HG03354 (cell line): Measurements from ENCODE around the gene SMG7.

Experiments used
- ATAC-seq: cut with Tn5 transposase; IDR thresholded peaks from one replicate; pipeline ENCODE4 v1.9.1; 2021; ENCODE audit warnings: mild to moderate bottlenecking; ENCODE audit not compliant: unreplicated experiment, poor library complexity, severe bottlenecking

SMG7 gene

GRCh38 chr1:183467687-183468086 lies 4.6 kb upstream of the SMG7 start:
- no peak for ATAC-seq

DNA sequence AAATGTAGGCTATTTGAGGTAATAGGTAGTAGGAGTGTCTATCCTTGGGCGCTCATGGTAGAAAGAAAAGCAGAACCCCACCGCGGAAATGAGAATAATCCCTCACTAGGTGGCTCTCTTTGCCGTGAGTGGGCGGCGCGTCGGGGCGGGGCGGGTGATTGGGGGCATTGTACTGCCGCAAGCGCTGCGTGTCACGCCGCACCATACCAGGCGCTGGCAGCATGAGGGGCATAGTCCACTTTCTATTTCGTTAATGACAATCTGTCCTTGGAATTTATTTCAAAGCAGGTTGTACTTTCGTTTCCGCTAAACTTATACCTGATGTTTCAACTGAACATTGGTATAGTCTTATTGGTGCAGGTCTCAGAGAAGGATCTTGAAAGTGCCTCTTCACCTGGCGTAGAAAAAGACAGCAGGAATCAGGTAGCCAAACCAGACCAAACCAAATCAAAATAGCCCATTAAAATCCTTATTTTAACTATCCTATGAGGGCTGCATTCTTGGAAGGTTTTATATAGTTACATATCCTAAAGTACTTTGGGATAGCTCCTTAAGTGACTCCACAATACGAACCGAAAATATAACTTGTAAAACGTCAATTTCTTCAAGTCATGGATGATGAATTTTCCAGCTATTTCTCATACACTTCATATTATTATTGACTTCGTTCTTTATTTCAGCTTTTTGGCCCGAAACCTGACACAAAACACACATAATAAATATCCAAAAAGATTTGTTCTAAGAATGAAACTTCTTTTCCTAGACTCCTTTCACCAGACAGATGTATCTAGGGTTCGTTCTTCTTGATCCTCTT lies 1.9 kb upstream of the SMG7 start:
- ATAC-seq: peak; percentile 44

GRCh38 chr1:183470961-183471742 lies 1.1 kb upstream of the SMG7 start:
- ATAC-seq: peak; percentile 36

DNA sequence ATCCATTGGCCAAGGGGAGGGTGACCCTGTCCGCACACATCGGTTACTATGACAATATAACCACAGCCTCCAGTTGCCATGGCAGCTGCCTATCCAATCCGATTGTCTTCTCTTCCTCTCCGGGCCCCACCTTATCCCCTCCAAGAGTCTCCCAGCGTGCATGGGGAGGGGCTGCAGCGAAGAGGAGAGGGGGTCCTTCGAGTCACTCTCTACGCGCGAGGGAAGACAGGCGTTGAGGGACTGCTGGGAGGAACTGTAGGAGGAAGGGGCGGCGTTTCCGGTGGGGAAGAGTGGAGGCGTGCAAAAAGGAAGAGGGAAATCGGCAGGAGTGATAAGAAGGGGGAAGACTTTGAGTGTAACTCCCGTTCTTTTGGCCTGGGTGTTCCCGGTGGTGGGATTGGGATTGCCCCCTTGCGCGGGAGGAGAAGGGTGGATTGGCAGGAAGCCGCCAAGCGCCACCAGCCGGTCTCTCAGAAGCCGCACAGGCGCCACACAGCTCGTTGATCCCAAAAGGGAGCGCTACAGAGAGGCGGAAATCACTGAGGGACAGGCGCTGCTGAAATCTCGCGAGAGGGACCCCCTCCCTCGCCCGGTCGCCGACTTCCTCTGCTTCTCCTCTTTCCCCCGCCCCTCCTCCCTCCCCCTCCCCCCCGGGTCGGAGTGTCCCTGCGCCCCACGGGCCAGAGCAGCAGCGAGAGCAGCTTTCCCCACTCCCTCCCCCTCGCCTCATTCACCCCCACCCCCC lies 384 bp upstream of the SMG7 start:
- peak; percentile 61 for ATAC-seq

DNA sequence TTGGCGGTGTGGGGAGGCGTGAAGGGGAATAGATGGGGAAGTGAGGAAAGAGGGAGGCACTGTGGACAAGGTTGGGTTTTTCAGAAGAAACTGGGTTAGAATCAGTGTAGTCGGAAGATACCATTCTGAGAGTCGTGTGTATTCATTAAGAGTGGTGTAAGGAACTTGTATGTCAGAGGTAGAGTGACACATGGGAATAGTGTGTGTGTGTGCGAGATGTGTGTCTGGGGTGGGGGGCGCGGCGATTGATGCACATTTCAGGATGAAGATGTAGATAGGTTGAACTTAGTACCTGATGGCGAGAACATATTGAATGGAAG lies 878 bp downstream of the SMG7 start:
- ATAC-seq: no peak

GRCh38 chr1:183476081-183476480 lies 3.8 kb downstream of the SMG7 start:
- ATAC-seq: no peak

DNA sequence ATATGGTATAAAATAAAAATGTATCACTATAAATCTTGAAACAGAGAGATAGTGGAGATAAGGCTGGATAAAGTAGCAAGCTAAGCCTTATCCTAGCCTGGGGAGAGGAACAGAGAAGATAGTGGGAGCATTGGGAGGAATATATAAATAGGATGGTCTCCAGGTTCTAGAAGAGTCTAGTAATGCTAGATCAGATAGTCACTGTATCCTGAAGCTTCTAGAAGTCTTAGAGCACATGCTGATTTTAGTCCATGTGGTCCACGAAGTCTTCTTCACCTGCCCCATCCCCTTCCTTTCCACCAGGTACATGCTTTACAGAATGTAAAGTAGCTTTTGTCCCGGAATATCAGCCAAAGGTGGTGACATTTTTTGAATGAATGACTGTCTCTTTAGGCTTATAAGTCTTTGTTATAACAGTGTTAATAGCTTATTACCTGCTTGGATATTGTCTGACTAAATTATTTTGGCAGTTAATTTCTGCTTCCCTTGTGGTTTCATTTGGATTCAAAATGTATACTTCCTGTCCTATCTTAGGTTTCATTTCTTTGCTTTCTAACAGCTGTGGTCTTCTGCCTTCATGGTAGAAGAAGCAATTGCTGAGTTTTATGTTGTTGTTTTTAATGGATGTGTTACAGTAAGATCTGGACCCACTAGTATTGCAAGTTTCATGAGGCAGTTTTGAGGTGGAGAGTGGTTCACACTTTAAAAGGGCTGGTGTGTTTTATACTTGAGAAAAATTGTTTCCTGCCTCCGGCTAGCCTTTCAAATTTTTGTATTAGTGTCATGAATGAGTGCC lies 5.9 kb downstream of the SMG7 start:
- peak; percentile 62 for ATAC-seq

GRCh38 chr1:183480971-183481441 lies 8.7 kb downstream of the SMG7 start:
- peak; percentile 71 for ATAC-seq

DNA sequence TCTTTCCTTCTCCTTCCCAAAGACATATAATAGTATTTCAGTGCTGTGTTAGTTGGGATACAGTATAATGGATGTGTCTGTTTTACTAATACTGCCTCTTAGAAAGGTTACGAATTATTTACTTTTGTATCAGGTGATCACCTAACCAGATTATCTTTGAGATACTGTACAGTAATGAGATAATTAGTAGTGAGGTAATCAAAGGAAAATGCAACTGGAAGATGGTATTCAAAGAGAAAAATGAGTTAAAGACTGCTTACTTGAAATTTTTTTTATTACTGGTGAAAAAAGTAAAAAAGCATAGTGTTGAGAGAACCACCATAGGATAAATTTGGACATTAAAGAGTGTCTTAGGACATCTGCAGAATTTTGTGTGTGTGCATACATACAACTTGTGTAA lies 10.9 kb downstream of the SMG7 start:
- ATAC-seq: no peak

GRCh38 chr1:183484254-183484653 lies 12.0 kb downstream of the SMG7 start:
- ATAC-seq: no peak

DNA sequence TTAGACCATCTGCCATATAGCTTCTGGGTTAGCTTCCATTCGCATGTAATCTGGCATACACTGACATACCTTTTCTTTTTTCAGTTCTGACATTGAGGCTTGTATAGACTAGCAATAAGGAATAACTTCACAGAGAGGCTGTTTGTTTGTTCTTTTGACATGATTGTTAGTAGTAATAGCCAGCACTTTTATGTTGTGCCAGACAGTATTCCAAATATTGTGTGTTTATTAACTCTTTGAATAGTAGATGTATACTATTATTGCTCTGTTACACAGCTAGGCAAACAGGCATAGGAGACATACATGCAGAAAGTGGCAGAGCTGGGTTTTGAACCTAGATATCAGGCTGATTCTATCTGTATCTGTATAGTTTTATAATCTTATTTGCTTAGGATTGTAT lies 12.6 kb downstream of the SMG7 start:
- ATAC-seq: no peak

DNA sequence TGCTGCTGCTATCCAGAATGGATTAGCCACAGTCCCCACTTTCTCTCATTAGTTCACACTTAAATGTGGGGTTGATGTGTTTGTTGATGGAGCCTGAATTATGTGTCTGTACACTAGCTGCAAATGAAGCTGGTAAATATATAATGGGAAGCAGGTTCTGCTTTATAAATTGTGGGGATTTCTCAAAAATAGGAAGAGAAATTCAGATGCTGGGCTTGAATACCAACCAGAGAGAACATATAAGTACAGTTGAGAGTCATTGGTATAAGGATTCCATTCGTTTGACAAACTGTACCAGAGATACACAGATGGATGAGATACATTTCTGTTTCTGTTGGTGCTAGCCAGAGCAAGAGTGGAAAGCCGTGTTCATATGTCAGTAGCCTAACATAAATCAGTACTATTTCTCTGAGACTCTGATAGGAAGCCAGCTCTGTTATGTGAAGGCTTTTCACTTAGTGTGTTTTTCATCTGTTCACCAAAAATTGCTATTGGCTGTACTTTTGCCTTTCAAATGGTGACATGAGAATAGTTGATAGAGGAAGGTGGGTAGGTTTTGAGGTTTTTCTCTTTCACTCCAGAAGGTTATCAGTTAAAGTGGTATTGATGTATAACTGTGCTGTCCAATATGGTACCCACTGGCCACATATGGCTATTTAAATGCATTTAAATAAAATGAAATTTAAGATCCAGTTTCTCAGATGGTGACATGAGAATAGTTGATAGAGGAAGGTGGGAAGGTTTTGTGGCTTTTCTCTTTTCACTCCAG lies 15.6 kb downstream of the SMG7 start:
- no peak for ATAC-seq

DNA sequence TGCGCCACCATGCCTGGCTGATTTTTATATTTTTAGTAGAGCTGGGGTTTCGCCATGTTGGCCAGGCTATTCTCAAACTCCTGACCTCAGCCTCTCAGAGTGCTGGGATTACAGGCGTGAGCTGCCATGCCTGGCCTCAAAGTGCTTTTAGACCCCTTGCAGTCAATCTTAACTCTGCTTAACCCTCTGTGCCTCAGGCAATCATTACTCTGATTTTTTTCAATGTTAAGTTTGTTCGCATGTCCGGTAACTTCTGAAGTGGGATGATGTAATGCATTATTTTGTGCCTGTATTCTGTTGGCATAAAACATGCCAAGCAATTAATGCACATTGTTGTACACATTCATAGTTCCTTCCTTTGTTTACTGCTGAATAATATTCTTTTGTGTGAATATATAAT lies 18.6 kb downstream of the SMG7 start:
- ATAC-seq: no peak

GRCh38 chr1:183493540-183494245 lies 21.4 kb downstream of the SMG7 start:
- no peak for ATAC-seq

DNA sequence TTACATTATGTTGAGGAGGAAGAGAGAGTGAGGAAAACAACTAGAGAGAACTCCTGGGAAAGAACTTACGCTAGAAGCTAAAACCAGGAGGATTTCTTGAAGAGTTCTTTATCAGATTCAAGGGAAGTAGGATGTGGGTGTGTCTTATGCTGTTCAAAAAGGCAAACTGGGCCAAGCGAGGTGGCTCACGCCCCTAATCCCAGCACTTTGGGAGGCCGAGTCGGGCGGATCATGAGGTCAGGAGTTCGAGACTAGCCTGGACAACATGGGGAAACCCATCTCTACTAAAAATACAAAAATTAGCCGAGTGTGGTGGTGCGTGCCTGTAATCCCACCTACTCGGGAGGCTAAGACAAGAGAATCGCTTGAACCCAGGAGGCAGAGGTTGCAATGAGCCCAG lies 23.1 kb downstream of the SMG7 start:
- ATAC-seq: no peak

DNA sequence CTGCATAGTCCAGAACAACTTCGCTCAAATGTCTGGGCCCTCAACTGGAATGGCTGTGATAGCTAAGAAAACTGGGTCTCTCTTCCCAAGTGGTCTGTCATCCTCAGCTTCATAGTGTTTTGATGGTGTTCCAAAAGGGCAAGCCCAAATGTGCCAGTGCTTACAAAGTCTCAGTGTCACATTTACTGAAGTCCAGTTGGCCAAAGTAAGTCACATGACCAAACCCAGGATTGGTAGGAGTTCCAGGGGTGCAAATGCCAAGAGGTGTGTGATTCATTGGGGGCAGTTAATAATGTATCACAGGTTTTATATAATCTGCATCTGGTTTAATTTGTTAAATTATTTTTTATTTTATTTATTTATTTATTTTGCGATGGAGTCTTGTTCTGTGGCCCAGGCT lies 24.9 kb downstream of the SMG7 start:
- no peak for ATAC-seq

- no peak for ATAC-seq
Measured at GRCh38 chr1:183498342-183498991, 26.2 kb downstream of the SMG7 start.
